ENCODE data around the gene ELMO1.

Gene ELMO1

GRCh38 chr7:37349979-37350590 lies 98.6 kb downstream of the ELMO1 start:
- Histone ChIP-seq H3K27ac (ENCODE audit: low read length) (no peak overlapping the region), H3K4me1 (ENCODE audit: insufficient read depth, low read length) (peaks cover 9% of the 10 kb centered on the region), H3K9ac (ENCODE audit: low read depth, low read length) (no peak overlapping the region)

GRCh38 chr7:37348982-37349381 lies 99.7 kb downstream of the ELMO1 start:
- Histone ChIP-seq H3K27me3 (ENCODE audit: insufficient read depth, low read length) (no peaks in the 10 kb centered on the region), H3K4me3 (ENCODE audit: low read length) (no peak overlapping the region), H3K36me3 (ENCODE audit: insufficient read depth, low read depth, low read length) (no peaks in the 10 kb centered on the region), H3K4me1 (ENCODE audit: insufficient read depth, low read length) (no peaks in the 10 kb centered on the region), H3K9me3 (ENCODE audit: insufficient read depth, low read depth, low read length) (no peaks in the 10 kb centered on the region), H3K27ac (ENCODE audit: low read length) (no peak overlapping the region), H3K9ac (ENCODE audit: low read depth, low read length) (no peak overlapping the region)

More at GRCh38 chr7:37349979-37350590, 98.6 kb downstream of the ELMO1 start:
- Histone ChIP-seq H3K27me3 (ENCODE audit: insufficient read depth, low read length) (no peaks in the 10 kb centered on the region), H3K9me3 (ENCODE audit: insufficient read depth, low read depth, low read length) (no peaks in the 10 kb centered on the region), H3K4me3 (ENCODE audit: low read length) (no peak overlapping the region), H3K36me3 (ENCODE audit: insufficient read depth, low read depth, low read length) (no peaks in the 10 kb centered on the region)

GRCh38 chr7:37346761-37347160 lies 101.9 kb downstream of the ELMO1 start:
- Histone ChIP-seq H3K27ac (ENCODE audit: low read length) (no peak overlapping the region), H3K4me1 (ENCODE audit: insufficient read depth, low read length) (no peaks in the 10 kb centered on the region), H3K4me3 (ENCODE audit: low read length) (no peak overlapping the region), H3K9ac (ENCODE audit: low read depth, low read length) (no peak overlapping the region), H3K9me3 (ENCODE audit: insufficient read depth, low read depth, low read length) (no peaks in the 10 kb centered on the region), H3K36me3 (ENCODE audit: insufficient read depth, low read depth, low read length) (no peaks in the 10 kb centered on the region), H3K27me3 (ENCODE audit: insufficient read depth, low read length) (no peaks in the 10 kb centered on the region)

GRCh38 chr7:37344886-37345579 lies 103.6 kb downstream of the ELMO1 start:
- Histone ChIP-seq H3K4me1 (ENCODE audit: insufficient read depth, low read length) (no peaks in the 10 kb centered on the region), H3K27ac (ENCODE audit: low read length) (no peak overlapping the region), H3K36me3 (ENCODE audit: insufficient read depth, low read depth, low read length) (no peaks in the 10 kb centered on the region), H3K27me3 (ENCODE audit: insufficient read depth, low read length) (no peaks in the 10 kb centered on the region), H3K9me3 (ENCODE audit: insufficient read depth, low read depth, low read length) (no peaks in the 10 kb centered on the region), H3K9ac (ENCODE audit: low read depth, low read length) (no peak overlapping the region), H3K4me3 (ENCODE audit: low read length) (no peak overlapping the region)

GRCh38 chr7:37342688-37343471 lies 105.8 kb downstream of the ELMO1 start:
- no peak overlapping the region for H3K9ac ChIP-seq (ENCODE audit: low read depth, low read length)

GRCh38 chr7:37342176-37342687 lies 106.4 kb downstream of the ELMO1 start:
- Histone ChIP-seq H3K27ac (ENCODE audit: low read length) (no peak overlapping the region), H3K4me1 (ENCODE audit: insufficient read depth, low read length) (no peaks in the 10 kb centered on the region), H3K36me3 (ENCODE audit: insufficient read depth, low read depth, low read length) (no peaks in the 10 kb centered on the region), H3K9ac (ENCODE audit: low read depth, low read length) (no peak overlapping the region), H3K4me3 (ENCODE audit: low read length) (no peak overlapping the region), H3K9me3 (ENCODE audit: insufficient read depth, low read depth, low read length) (no peaks in the 10 kb centered on the region), H3K27me3 (ENCODE audit: insufficient read depth, low read length) (no peaks in the 10 kb centered on the region)

More at GRCh38 chr7:37342688-37343471, 105.8 kb downstream of the ELMO1 start:
- Histone ChIP-seq H3K27ac (ENCODE audit: low read length) (no peak overlapping the region), H3K36me3 (ENCODE audit: insufficient read depth, low read depth, low read length) (no peaks in the 10 kb centered on the region), H3K27me3 (ENCODE audit: insufficient read depth, low read length) (no peaks in the 10 kb centered on the region), H3K4me3 (ENCODE audit: low read length) (no peak overlapping the region), H3K4me1 (ENCODE audit: insufficient read depth, low read length) (no peaks in the 10 kb centered on the region), H3K9me3 (ENCODE audit: insufficient read depth, low read depth, low read length) (no peaks in the 10 kb centered on the region)

- Histone ChIP-seq H3K9me3 (ENCODE audit: insufficient read depth, low read depth, low read length) (no peaks in the 10 kb centered on the region), H3K4me1 (ENCODE audit: insufficient read depth, low read length) (no peaks in the 10 kb centered on the region), H3K4me3 (ENCODE audit: low read length) (no peak overlapping the region), H3K27me3 (ENCODE audit: insufficient read depth, low read length) (no peaks in the 10 kb centered on the region), H3K27ac (ENCODE audit: low read length) (no peak overlapping the region), H3K36me3 (ENCODE audit: insufficient read depth, low read depth, low read length) (no peaks in the 10 kb centered on the region), H3K9ac (ENCODE audit: low read depth, low read length) (no peak overlapping the region)
Observed at GRCh38 chr7:37341033-37341630, 107.5 kb downstream of the ELMO1 start.

- H3K4me1 ChIP-seq (ENCODE audit: insufficient read depth, low read length), result no peaks in the 10 kb centered on the region
- H3K9ac ChIP-seq (ENCODE audit: low read depth, low read length), result no peak overlapping the region
Observed at GRCh38 chr7:37338966-37339365, 109.7 kb downstream of the ELMO1 start.

GRCh38 chr7:37337522-37337921 lies 111.1 kb downstream of the ELMO1 start:
- Histone ChIP-seq H3K4me3 (ENCODE audit: low read length) (no peak overlapping the region), H3K27me3 (ENCODE audit: insufficient read depth, low read length) (no peaks in the 10 kb centered on the region), H3K27ac (ENCODE audit: low read length) (no peak overlapping the region), H3K36me3 (ENCODE audit: insufficient read depth, low read depth, low read length) (no peaks in the 10 kb centered on the region), H3K9ac (ENCODE audit: low read depth, low read length) (no peak overlapping the region), H3K9me3 (ENCODE audit: insufficient read depth, low read depth, low read length) (no peaks in the 10 kb centered on the region), H3K4me1 (ENCODE audit: insufficient read depth, low read length) (peaks cover 7% of the 10 kb centered on the region; the same call in 1 of the 2 replicates)

More at GRCh38 chr7:37338966-37339365, 109.7 kb downstream of the ELMO1 start:
- Histone ChIP-seq H3K4me3 (ENCODE audit: low read length) (no peak overlapping the region), H3K9me3 (ENCODE audit: insufficient read depth, low read depth, low read length) (no peaks in the 10 kb centered on the region), H3K36me3 (ENCODE audit: insufficient read depth, low read depth, low read length) (no peaks in the 10 kb centered on the region), H3K27ac (ENCODE audit: low read length) (no peak overlapping the region), H3K27me3 (ENCODE audit: insufficient read depth, low read length) (no peaks in the 10 kb centered on the region)

GRCh38 chr7:37336259-37336658 lies 112.4 kb downstream of the ELMO1 start:
- H3K27me3 ChIP-seq (ENCODE audit: insufficient read depth, low read length), result no peaks in the 10 kb centered on the region
- H3K4me3 ChIP-seq (ENCODE audit: low read length), result no peak overlapping the region
- no peak overlapping the region for H3K9ac ChIP-seq (ENCODE audit: low read depth, low read length)
- peaks cover 7% of the 10 kb centered on the region; the same call in 1 of the 2 replicates for H3K4me1 ChIP-seq (ENCODE audit: insufficient read depth, low read length)
- H3K27ac ChIP-seq (ENCODE audit: low read length), result no peak overlapping the region
- no peaks in the 10 kb centered on the region for H3K36me3 ChIP-seq (ENCODE audit: insufficient read depth, low read depth, low read length)
- H3K9me3 ChIP-seq (ENCODE audit: insufficient read depth, low read depth, low read length), result no peaks in the 10 kb centered on the region

- Histone ChIP-seq H3K27ac (ENCODE audit: low read length) (no peak overlapping the region), H3K27me3 (ENCODE audit: insufficient read depth, low read length) (no peaks in the 10 kb centered on the region), H3K36me3 (ENCODE audit: insufficient read depth, low read depth, low read length) (no peaks in the 10 kb centered on the region), H3K9ac (ENCODE audit: low read depth, low read length) (no peak overlapping the region), H3K4me1 (ENCODE audit: insufficient read depth, low read length) (peaks cover 7% of the 10 kb centered on the region; the same call in 1 of the 2 replicates), H3K4me3 (ENCODE audit: low read length) (no peak overlapping the region), H3K9me3 (ENCODE audit: insufficient read depth, low read depth, low read length) (no peaks in the 10 kb centered on the region)
Observed at GRCh38 chr7:37333075-37333474, 115.6 kb downstream of the ELMO1 start.

All from iPS-20b (cell line).